Measurements from ENCODE around the gene GEMIN5. TPM values are rescaled to one million over a fixed set of nuclear protein-coding genes. Genes with fewer than 3 reads are reported as not detected.

Gene GEMIN5
- total RNA-seq, 1 experiment from 2014 or later: 35.8 TPM

GRCh38 chr5:154881986-154882385, 56.0 kb downstream of the GEMIN5 start:
- H3K18ac ChIP-seq (ENCODE audit: insufficient read length, low read depth, low read length): no peak overlapping the region
- H3K27me3 ChIP-seq (ENCODE audit: insufficient read depth, low read length): no peaks in the 10 kb centered on the region
- no peak overlapping the region for H3K9ac ChIP-seq (ENCODE audit: extremely low read depth, insufficient read length, low read length)
- TF ChIP-seq CTCF (conservative IDR thresholded peaks at IDR 0.05): no peak
- no peak overlapping the region for H2BK20ac ChIP-seq (ENCODE audit: low read depth, low read length, poor library complexity, severe bottlenecking)
- H3K79me2 ChIP-seq (ENCODE audit: insufficient read depth, low read length): no peaks in the 10 kb centered on the region
- no peak overlapping the region for H4K91ac ChIP-seq (ENCODE audit: insufficient read length, low read depth, low read length)
- H4K5ac ChIP-seq (ENCODE audit: insufficient read length, low read depth, low read length): no peak overlapping the region
- no peaks in the 10 kb centered on the region for H4K20me1 ChIP-seq (ENCODE audit: control insufficient read depth, insufficient read depth, insufficient read length)
- Mint-ChIP-seq H3K36me3 (ENCODE audit: insufficient read depth in 1 of 3, low read depth in 3 of 3) (peaks cover 43 to 81% (median 55%) of the 10 kb centered on the region in 3 experiments), H3K27me3 (ENCODE audit: low read depth) (peaks cover 2% of the 10 kb centered on the region; the same call in 1 of the 2 replicates), H3K4me3 (no peak overlapping the region), H3K4me1 (peaks cover 7 to 8% of the 10 kb centered on the region in 2 experiments), H3K27ac (no peak overlapping the region), H3K9me3 (peaks cover 28 to 31% of the 10 kb centered on the region in 2 experiments)
- no peak overlapping the region for H3K27ac ChIP-seq (ENCODE audit: insufficient read length, low read depth, low read length)
- H3K23me2 ChIP-seq (ENCODE audit: insufficient read length, low read depth, low read length, poor library complexity, severe bottlenecking): no peaks in the 10 kb centered on the region
- peaks cover 2% of the 10 kb centered on the region; the same call in 1 of the 2 replicates for H3K4me1 ChIP-seq (ENCODE audit: insufficient read depth, low read length)
- H2AK5ac ChIP-seq (ENCODE audit: insufficient read length, low read length): no peak overlapping the region
- no peak overlapping the region for H2AFZ ChIP-seq (ENCODE audit: low read length)
- H4K8ac ChIP-seq (replicated peaks; ENCODE audit: insufficient read length, low read depth, low read length): no peak overlapping the region
- H3K14ac ChIP-seq (ENCODE audit: insufficient read depth, low read length): no peak overlapping the region
- no peak overlapping the region for H2BK12ac ChIP-seq (ENCODE audit: insufficient read length, low read depth, low read length)
- no CpG with 5 or more reads among the region's 4 CpGs for WGBS (ENCODE audit: extremely low coverage, insufficient read length, low lambda C conversion rate)
- H3K56ac ChIP-seq (ENCODE audit: insufficient read length, low read depth, low read length): no peak overlapping the region
- H3K4ac ChIP-seq (ENCODE audit: low read depth, low read length): no peak overlapping the region
- H3T11ph ChIP-seq (ENCODE audit: low read length): no peak overlapping the region
- DNase-seq: no peak
- H3K23ac ChIP-seq (ENCODE audit: insufficient read length, low read depth, low read length): no peak overlapping the region
- H3K4me2 ChIP-seq (ENCODE audit: insufficient read depth, insufficient read length, low read length): no peak overlapping the region
- no peaks in the 10 kb centered on the region for H3K79me1 ChIP-seq (ENCODE audit: insufficient read depth, low read depth, low read length, poor library complexity, severe bottlenecking)
- H2BK120ac ChIP-seq (ENCODE audit: low read depth, low read length, poor library complexity, severe bottlenecking): no peak overlapping the region
- no peak overlapping the region for H2BK15ac ChIP-seq (ENCODE audit: low read depth, low read length)
- H3K9me3 ChIP-seq (ENCODE audit: control insufficient read depth, low read depth, low read length): peaks cover 17% of the 10 kb centered on the region
- H2BK5ac ChIP-seq (ENCODE audit: insufficient read length, low read length): no peak overlapping the region
